CD14-positive monocyte (primary cell): ENCODE data around the gene ARFGAP1. TPM values are rescaled to one million over a fixed set of nuclear protein-coding genes. Genes with fewer than 3 reads are reported as not detected.

Experiments used
- DNase-seq, 3 donors: peaks; one replicate each; pipeline ENCODE4 v3.0.0-alpha.2; 2011 to 2022
- H2AFZ ChIP-seq: 2 replicates; pipeline ENCODE4 v1.6.0; 2012; ENCODE audit warnings: mild to moderate bottlenecking, low read depth, low read length, inconsistent platforms; ENCODE audit not compliant: insufficient read depth, poor library complexity, severe bottlenecking
- H3K27ac ChIP-seq, 2 donors: 1 replicate in 1 of 2; 2 replicates in 1 of 2; pipeline ENCODE4 v1.5.1; 2012 to 2013; ENCODE audit warnings: low read length in 2 of 2, control low read depth in 1 of 2, inconsistent platforms in 1 of 2, low read depth in 1 of 2, mild to moderate bottlenecking in 1 of 2
- H3K27me3 ChIP-seq, 2 donors: one replicate each; pipeline versions ENCODE4 v1.6.0 to v1.6.1; 2011 to 2013; ENCODE audit warnings: low read length in 2 of 2; ENCODE audit not compliant: control insufficient read depth in 2 of 2, insufficient read depth in 2 of 2
- H3K36me3 ChIP-seq, 2 donors: replicated peaks in 1 of 2; 1 replicate in 1 of 2; 2 replicates in 1 of 2; pipeline versions ENCODE4 v1.5.1 to v1.6.1; 2012 to 2013; ENCODE audit warnings: low read length in 2 of 2, control low read depth in 1 of 2, inconsistent platforms in 1 of 2, mild to moderate bottlenecking in 1 of 2; ENCODE audit not compliant: insufficient read depth in 2 of 2, control insufficient read depth in 1 of 2
- H3K4me1 ChIP-seq, 2 donors: 1 replicate in 1 of 2; 2 replicates in 1 of 2; pipeline versions ENCODE4 v1.5.1 to v1.6.1; 2012 to 2013; ENCODE audit warnings: low read length in 2 of 2, control low read depth in 1 of 2, inconsistent platforms in 1 of 2, mild to moderate bottlenecking in 1 of 2, moderate library complexity in 1 of 2; ENCODE audit not compliant: insufficient read depth in 2 of 2, control insufficient read depth in 1 of 2
- H3K4me2 ChIP-seq: replicated peaks from 2 replicates; pipeline ENCODE3; 2012; ENCODE audit warnings: low read length, moderate library complexity, mild to moderate bottlenecking; ENCODE audit not compliant: poor library complexity, severe bottlenecking; ENCODE audit errors: extremely low read depth
- H3K4me3 ChIP-seq, 3 experiments: fragments of 200-600 bp in 1 of 3; sonication (generic) in 1 of 3; replicated peaks in 1 of 3; 1 replicate in 2 of 3; 2 replicates in 1 of 3; pipeline ENCODE4 v1.5.1; 2011 to 2013; ENCODE audit warnings: low read length in 3 of 3, mild to moderate bottlenecking in 3 of 3, control low read depth in 2 of 3, low read depth in 2 of 3, inconsistent platforms in 1 of 3, moderate library complexity in 1 of 3
- H3K79me2 ChIP-seq: 2 replicates; pipeline ENCODE4 v1.6.0; 2012; ENCODE audit warnings: mild to moderate bottlenecking, control low read depth, inconsistent platforms, low read length, moderate library complexity; ENCODE audit not compliant: insufficient read depth
- H3K9ac ChIP-seq: 2 replicates; pipeline ENCODE4 v1.6.0; 2017; ENCODE audit warnings: low read length, mild to moderate bottlenecking; ENCODE audit not compliant: insufficient read depth, poor library complexity, severe bottlenecking
- H3K9me3 ChIP-seq, 2 donors: replicated peaks in 1 of 2; 1 replicate in 1 of 2; 2 replicates in 1 of 2; pipeline versions ENCODE4 v1.5.1 to v1.6.1; 2012 to 2013; ENCODE audit warnings: low read length in 2 of 2, control low read depth in 1 of 2; ENCODE audit not compliant: control insufficient read depth in 1 of 2, insufficient read depth in 1 of 2
- H4K20me1 ChIP-seq: 2 replicates; pipeline ENCODE4 v1.6.0; 2012; ENCODE audit warnings: mild to moderate bottlenecking, low read length, control low read depth, moderate library complexity; ENCODE audit not compliant: insufficient read depth
- H3K27ac Mint-ChIP-seq, 7 donors: one replicate each; pipeline ENCODE4 v1.8.0; 2020; ENCODE audit warnings: mild to moderate bottlenecking in 7 of 7, mixed read lengths in 7 of 7, moderate library complexity in 6 of 7, inconsistent platforms in 2 of 7
- H3K27me3 Mint-ChIP-seq, 3 donors: one replicate each; pipeline ENCODE4 v1.8.0; 2021 to 2022; ENCODE audit warnings: low read depth in 3 of 3, mild to moderate bottlenecking in 3 of 3, mixed read lengths in 3 of 3, moderate library complexity in 3 of 3, inconsistent platforms in 1 of 3
- H3K36me3 Mint-ChIP-seq, 2 donors: one replicate each; pipeline ENCODE4 v1.8.0; 2020; ENCODE audit warnings: mixed read lengths in 2 of 2, inconsistent platforms in 1 of 2, mild to moderate bottlenecking in 1 of 2
- H3K4me1 Mint-ChIP-seq: one replicate; pipeline ENCODE4 v1.8.0; 2020; ENCODE audit warnings: mild to moderate bottlenecking, mixed read lengths
- H3K4me3 Mint-ChIP-seq, 2 donors: one replicate each; pipeline ENCODE4 v1.8.0; 2020; ENCODE audit warnings: mild to moderate bottlenecking in 2 of 2, mixed read lengths in 2 of 2, moderate library complexity in 1 of 2
- H3K9me3 Mint-ChIP-seq, 7 donors: one replicate each; pipeline ENCODE4 v1.8.0; 2020 to 2022; ENCODE audit warnings: mixed read lengths in 7 of 7, mild to moderate bottlenecking in 6 of 7, moderate library complexity in 6 of 7, inconsistent platforms in 2 of 7
- WGBS: methylation state at CpG from one replicate; pipeline ENCODE4 v1.1.5; 2013; ENCODE audit warnings: missing lambda C conversion rate; ENCODE audit not compliant: insufficient coverage; 5-methylcytosine and 5-hydroxymethylcytosine counted together
- intact Hi-C, 2 donors: fragments of 100-400 bp; cut with micrococcal nuclease; formaldehyde crosslinking; loops; one replicate each; pipeline versions ENCODE4 v1.15.0 to v1.15.1; 2023
- polyA plus RNA-seq, 3 donors: library from polyadenylated mRNA; depleted of rRNA in 1 of 3; unstranded in 2 of 3; stranded (reverse) in 1 of 3; fragments of 300-500 nt in 2 of 3; fragments of >200 nt in 1 of 3; fragmentation: Illumina TruSeq in 2 of 3; gene quantifications; 1 replicate in 2 of 3; 2 replicates in 1 of 3; pipeline ENCODE4 v1.2.3, GENCODE V29; 2012 to 2021
- TF ChIP-seq, protein P1 (sequence below): fragments of 200-600 bp; IDR thresholded peaks from one replicate; pipeline ENCODE4 v1.8.0; 2022; ENCODE audit warnings: antibody characterized with exemption, mild to moderate bottlenecking

The ARFGAP1 gene
- polyA plus RNA-seq, 3 donors, result 11.2 to 99.8 (median 14.1) TPM

DNA sequence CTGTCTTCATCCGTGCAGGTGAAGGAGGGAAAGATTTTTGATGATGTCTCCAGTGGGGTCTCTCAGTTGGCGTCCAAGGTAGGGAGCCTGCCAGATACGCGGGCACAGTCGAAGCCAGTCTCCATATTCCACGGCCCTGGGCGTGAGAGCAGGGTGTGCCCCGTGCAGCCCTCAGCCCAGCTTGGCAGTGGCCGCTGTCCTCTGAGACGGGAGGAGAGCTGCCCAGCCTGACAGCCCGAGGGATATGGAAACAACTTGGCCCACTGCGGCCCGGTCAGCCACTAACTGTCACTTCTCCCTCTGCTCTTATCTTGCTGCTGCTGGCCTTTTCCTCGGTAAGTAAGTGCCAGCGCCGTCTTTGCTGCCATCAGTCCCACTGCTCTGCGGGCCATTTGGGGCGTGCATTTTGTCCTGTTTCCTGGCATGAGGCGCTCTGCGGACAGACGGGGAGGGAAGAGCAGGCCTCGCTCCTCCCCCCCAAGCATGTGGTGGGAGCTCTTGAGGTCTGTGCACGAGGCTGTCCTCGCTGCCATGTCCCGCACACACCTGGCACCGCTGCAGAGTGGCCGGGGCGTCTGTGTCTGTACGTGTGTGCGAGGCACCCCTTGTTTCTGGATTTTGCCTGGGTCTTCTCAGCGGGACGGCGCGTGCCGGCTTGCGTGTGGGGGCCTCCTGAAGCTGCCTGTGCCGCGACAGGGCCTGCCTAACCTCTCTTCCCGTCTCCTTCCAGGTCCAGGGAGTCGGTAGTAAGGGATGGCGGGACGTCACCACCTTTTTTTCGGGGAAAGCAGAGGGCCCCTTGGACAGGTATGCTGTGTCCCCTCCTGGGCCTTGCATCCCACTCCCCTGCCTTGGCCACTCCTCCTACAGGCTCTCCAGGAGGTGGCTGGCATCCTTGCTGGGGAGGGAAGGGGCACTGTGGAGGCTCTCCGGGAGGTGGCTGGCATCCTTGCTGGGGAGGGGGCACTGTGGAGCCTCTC is 13.3 kb downstream of the ARFGAP1 start:
- 97% methylated on average over 40 of the region's 44 CpGs for WGBS
- no peak overlapping the region for H3K4me3 Mint-ChIP-seq
- Histone ChIP-seq H2AFZ (no peak overlapping the region), H3K27ac (no peak overlapping the region), H3K9me3 (no peaks in the 10 kb centered on the region), H3K4me3 (no peak overlapping the region), H3K27me3 (no peaks in the 10 kb centered on the region), H4K20me1 (peaks cover 9% of the 10 kb centered on the region), H3K79me2 (no peaks in the 10 kb centered on the region), H3K4me2 (no peak overlapping the region), H3K4me1 (no peaks in the 10 kb centered on the region), H3K36me3 (peaks cover 65 to 80% of the 10 kb centered on the region in 2 donors), H3K9ac (no peak overlapping the region)
- H3K9me3 Mint-ChIP-seq, result no peaks in the 10 kb centered on the region
- TF ChIP-seq, protein P1, sequence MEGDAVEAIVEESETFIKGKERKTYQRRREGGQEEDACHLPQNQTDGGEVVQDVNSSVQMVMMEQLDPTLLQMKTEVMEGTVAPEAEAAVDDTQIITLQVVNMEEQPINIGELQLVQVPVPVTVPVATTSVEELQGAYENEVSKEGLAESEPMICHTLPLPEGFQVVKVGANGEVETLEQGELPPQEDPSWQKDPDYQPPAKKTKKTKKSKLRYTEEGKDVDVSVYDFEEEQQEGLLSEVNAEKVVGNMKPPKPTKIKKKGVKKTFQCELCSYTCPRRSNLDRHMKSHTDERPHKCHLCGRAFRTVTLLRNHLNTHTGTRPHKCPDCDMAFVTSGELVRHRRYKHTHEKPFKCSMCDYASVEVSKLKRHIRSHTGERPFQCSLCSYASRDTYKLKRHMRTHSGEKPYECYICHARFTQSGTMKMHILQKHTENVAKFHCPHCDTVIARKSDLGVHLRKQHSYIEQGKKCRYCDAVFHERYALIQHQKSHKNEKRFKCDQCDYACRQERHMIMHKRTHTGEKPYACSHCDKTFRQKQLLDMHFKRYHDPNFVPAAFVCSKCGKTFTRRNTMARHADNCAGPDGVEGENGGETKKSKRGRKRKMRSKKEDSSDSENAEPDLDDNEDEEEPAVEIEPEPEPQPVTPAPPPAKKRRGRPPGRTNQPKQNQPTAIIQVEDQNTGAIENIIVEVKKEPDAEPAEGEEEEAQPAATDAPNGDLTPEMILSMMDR, result no peak
- H3K27ac Mint-ChIP-seq, result peak overlapping the region in 1 of 7 donors; percentile 55
- H3K27me3 Mint-ChIP-seq, result peaks cover 0 to 1% (median 0%) of the 10 kb centered on the region in 3 donors
- peaks cover 37 to 73% of the 10 kb centered on the region in 2 donors for H3K36me3 Mint-ChIP-seq
- DNase-seq, result no peak
- peaks cover 6% of the 10 kb centered on the region for H3K4me1 Mint-ChIP-seq
- intact Hi-C loops, result no loop called here

DNA sequence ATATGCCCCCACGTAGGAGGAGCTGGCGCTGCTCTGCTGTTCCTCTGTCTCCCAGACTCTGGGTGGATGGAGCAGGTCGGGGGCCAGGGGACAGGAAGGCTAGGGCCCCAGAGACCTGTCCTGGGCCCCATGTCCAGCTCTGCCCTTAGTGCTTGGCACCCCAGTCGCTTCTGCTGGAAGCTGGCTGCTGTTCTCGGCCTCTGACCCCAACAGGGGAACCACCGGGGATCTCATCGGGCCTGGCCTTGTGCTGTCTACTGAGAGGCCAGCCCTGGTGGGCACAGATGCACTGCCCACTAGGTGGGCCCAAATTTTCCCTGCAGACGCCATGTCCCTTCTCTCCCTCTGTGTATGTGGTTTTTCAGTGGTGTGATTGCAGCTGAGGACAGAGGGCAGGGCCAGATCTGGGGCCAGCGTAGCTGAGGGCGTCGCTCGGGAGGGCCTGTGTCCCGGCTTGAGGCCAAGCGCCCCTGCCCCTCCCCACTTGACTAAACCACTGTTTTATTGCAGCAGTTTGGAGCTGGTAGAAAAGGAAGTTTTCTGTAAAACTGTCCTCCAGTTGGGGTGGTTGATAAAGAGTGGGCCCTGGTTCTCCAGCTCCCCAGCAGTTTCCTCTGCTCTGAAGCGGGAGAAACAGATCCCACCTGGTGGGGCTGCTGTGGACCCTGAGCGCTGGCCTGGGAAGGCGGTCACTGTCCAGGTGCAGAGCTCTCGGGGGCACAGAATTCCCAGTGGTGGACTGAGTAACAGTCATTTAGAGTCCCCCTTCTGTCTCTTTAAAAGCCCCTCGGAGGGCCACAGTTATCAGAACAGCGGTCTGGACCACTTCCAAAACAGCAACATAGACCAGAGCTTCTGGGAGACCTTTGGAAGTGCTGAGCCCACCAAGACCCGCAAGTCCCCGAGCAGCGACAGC is 14.4 kb downstream of the ARFGAP1 start:
- Histone ChIP-seq H3K9ac (no peak overlapping the region), H3K79me2 (no peaks in the 10 kb centered on the region), H3K4me1 (no peaks in the 10 kb centered on the region), H3K4me3 (no peak overlapping the region), H3K36me3 (peaks cover 56 to 69% of the 10 kb centered on the region in 2 donors), H2AFZ (no peak overlapping the region), H3K9me3 (no peaks in the 10 kb centered on the region), H3K4me2 (no peak overlapping the region), H3K27me3 (no peaks in the 10 kb centered on the region), H4K20me1 (peaks cover 9% of the 10 kb centered on the region), H3K27ac (no peak overlapping the region)
- Mint-ChIP-seq H3K9me3 (no peaks in the 10 kb centered on the region), H3K36me3 (peaks cover 33 to 62% of the 10 kb centered on the region in 2 donors), H3K4me3 (no peak overlapping the region), H3K27ac (peak overlapping the region in 2 of 7 donors; percentile 15 to 46), H3K4me1 (peaks cover 6% of the 10 kb centered on the region), H3K27me3 (peaks cover 0 to 1% (median 0%) of the 10 kb centered on the region in 3 donors)
- DNase-seq, result no peak
- WGBS, result 96% methylated on average over 10 of the region's 23 CpGs
- intact Hi-C loops, result no loop called here
- TF ChIP-seq, protein P1, result no peak
